ENCODE measurements around the gene POU4F3. TPM values are rescaled to one million over a fixed set of nuclear protein-coding genes. Genes with fewer than 3 reads are reported as not detected.
A peak's percentile ranks its signal among the peaks of the same experiment; 100 is the strongest.

The POU4F3 gene
- total RNA-seq, 1 donor from 2014 or later, result not detected

DNA sequence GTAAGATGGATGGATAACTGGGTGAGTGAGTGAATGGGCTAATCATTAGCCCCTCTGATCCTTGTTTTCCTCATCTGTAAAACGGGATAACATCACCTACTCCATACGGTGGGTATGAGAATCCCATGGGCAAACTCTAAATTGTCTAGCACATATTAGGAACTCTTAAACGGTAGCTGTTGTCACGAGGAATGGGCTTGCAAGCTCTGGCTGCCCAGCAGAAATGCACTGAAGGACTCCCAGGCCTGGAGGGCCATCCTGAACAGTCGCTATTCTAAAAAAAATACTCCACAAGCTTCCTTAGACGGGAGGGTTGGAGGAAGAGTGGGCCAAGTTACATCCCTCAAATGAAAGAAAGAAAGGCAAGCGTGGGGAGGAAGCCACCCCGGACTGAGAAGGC is 711 bp upstream of the POU4F3 start:
- TF ChIP-seq, protein P1, sequence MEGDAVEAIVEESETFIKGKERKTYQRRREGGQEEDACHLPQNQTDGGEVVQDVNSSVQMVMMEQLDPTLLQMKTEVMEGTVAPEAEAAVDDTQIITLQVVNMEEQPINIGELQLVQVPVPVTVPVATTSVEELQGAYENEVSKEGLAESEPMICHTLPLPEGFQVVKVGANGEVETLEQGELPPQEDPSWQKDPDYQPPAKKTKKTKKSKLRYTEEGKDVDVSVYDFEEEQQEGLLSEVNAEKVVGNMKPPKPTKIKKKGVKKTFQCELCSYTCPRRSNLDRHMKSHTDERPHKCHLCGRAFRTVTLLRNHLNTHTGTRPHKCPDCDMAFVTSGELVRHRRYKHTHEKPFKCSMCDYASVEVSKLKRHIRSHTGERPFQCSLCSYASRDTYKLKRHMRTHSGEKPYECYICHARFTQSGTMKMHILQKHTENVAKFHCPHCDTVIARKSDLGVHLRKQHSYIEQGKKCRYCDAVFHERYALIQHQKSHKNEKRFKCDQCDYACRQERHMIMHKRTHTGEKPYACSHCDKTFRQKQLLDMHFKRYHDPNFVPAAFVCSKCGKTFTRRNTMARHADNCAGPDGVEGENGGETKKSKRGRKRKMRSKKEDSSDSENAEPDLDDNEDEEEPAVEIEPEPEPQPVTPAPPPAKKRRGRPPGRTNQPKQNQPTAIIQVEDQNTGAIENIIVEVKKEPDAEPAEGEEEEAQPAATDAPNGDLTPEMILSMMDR (IDR thresholded peaks at IDR 0.05; ENCODE audit: unreplicated experiment), result no peak
- H3K4me1 Mint-ChIP-seq (ENCODE audit: low read depth), result peaks cover 14% of the 10 kb centered on the region
- no peak for DNase-seq (ENCODE audit: low spot score, unreplicated experiment)
- peak overlapping the region; percentile 49 for H3K27ac Mint-ChIP-seq
- no peaks in the 10 kb centered on the region for H3K36me3 Mint-ChIP-seq (ENCODE audit: insufficient read depth)
- no peaks in the 10 kb centered on the region for H3K9me3 Mint-ChIP-seq (ENCODE audit: low read depth)
- no peak overlapping the region for H3K4me3 Mint-ChIP-seq (ENCODE audit: low read depth)
- H3K27me3 Mint-ChIP-seq, result peaks cover 100% of the 10 kb centered on the region

DNA sequence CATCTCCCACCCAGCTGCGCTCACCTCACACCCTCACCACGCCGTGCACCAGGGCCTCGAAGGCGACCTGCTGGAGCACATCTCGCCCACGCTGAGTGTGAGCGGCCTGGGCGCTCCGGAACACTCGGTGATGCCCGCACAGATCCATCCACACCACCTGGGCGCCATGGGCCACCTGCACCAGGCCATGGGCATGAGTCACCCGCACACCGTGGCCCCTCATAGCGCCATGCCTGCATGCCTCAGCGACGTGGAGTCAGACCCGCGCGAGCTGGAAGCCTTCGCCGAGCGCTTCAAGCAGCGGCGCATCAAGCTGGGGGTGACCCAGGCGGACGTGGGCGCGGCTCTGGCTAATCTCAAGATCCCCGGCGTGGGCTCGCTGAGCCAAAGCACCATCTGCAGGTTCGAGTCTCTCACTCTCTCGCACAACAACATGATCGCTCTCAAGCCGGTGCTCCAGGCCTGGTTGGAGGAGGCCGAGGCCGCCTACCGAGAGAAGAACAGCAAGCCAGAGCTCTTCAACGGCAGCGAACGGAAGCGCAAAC is 1.1 kb downstream of the POU4F3 start:
- Mint-ChIP-seq H3K36me3 (ENCODE audit: insufficient read depth) (no peaks in the 10 kb centered on the region), H3K4me1 (ENCODE audit: low read depth) (peaks cover 16% of the 10 kb centered on the region), H3K27me3 (peaks cover 100% of the 10 kb centered on the region), H3K27ac (no peak overlapping the region), H3K9me3 (ENCODE audit: low read depth) (no peaks in the 10 kb centered on the region), H3K4me3 (ENCODE audit: low read depth) (no peak overlapping the region)
- TF ChIP-seq, protein P1 (IDR thresholded peaks at IDR 0.05; ENCODE audit: unreplicated experiment), result no peak
- DNase-seq (ENCODE audit: low spot score, unreplicated experiment), result no peak

GRCh38 chr5:146340260-146341081 is 1.8 kb downstream of the POU4F3 start:
- Mint-ChIP-seq H3K4me1 (ENCODE audit: low read depth) (peaks cover 16% of the 10 kb centered on the region), H3K36me3 (ENCODE audit: insufficient read depth) (no peaks in the 10 kb centered on the region), H3K4me3 (ENCODE audit: low read depth) (peak overlapping the region; percentile 14), H3K27me3 (peaks cover 99% of the 10 kb centered on the region), H3K27ac (no peak overlapping the region), H3K9me3 (ENCODE audit: low read depth) (no peaks in the 10 kb centered on the region)
- TF ChIP-seq, protein P1 (IDR thresholded peaks at IDR 0.05; ENCODE audit: unreplicated experiment), result no peak
- peak; percentile 70 for DNase-seq (ENCODE audit: low spot score, unreplicated experiment)

DNA sequence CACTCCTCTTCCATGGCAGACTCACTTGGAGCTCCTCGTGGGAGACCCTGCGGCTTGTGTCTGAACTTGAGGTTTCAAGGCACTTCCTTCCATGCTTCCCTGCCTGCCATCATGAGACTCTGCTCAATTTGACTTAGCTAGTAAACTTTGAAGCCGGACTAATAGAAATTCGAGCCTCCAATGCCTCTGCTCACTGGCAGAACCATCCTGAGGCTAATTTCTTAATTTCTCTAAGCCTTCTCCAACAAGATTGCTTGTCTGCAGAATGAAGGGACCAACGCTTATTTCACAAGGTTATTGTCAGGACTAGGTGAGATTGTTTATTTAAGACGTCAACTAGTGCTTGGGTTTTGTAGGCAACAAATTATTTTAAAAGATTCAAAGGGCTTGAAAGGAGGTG is 3.2 kb downstream of the POU4F3 start:
- no peak overlapping the region for H3K27ac Mint-ChIP-seq
- H3K27me3 Mint-ChIP-seq, result peaks cover 99% of the 10 kb centered on the region
- H3K4me1 Mint-ChIP-seq (ENCODE audit: low read depth), result peaks cover 16% of the 10 kb centered on the region
- no peak overlapping the region for H3K4me3 Mint-ChIP-seq (ENCODE audit: low read depth)
- no peak for DNase-seq (ENCODE audit: low spot score, unreplicated experiment)
- no peaks in the 10 kb centered on the region for H3K36me3 Mint-ChIP-seq (ENCODE audit: insufficient read depth)
- no peaks in the 10 kb centered on the region for H3K9me3 Mint-ChIP-seq (ENCODE audit: low read depth)
- TF ChIP-seq, protein P1 (IDR thresholded peaks at IDR 0.05; ENCODE audit: unreplicated experiment), result no peak

GRCh38 chr5:146342519-146342881 is 3.9 kb downstream of the POU4F3 start:
- H3K4me3 Mint-ChIP-seq (ENCODE audit: low read depth), result no peak overlapping the region
- no peak for DNase-seq (ENCODE audit: low spot score, unreplicated experiment)
- no peak overlapping the region for H3K27ac Mint-ChIP-seq
- H3K4me1 Mint-ChIP-seq (ENCODE audit: low read depth), result peaks cover 16% of the 10 kb centered on the region
- H3K36me3 Mint-ChIP-seq (ENCODE audit: insufficient read depth), result no peaks in the 10 kb centered on the region
- H3K9me3 Mint-ChIP-seq (ENCODE audit: low read depth), result no peaks in the 10 kb centered on the region
- TF ChIP-seq, protein P1 (IDR thresholded peaks at IDR 0.05; ENCODE audit: unreplicated experiment), result no peak
- H3K27me3 Mint-ChIP-seq, result peaks cover 99% of the 10 kb centered on the region

Measured in progenitor cell of endocrine pancreas (in vitro differentiated cells).